Activated CD4-positive, alpha-beta T cell treated with anti-CD3 and anti-CD28 coated beads, Interleukin-2, amount 50 U/mL, for 4 hours (primary cell): Measurements from ENCODE around the gene DEPDC4.
"Not testable (repeated sequence)": the region's sequence is repeated elsewhere in the genome, so short reads cannot be mapped to it uniquely, and the experiment has no call there.

Experiments
- DNase-seq, 2 experiments: peaks; one replicate each; pipeline ENCODE4 v3.0.0-alpha.2; 2020

DEPDC4 gene

DNA sequence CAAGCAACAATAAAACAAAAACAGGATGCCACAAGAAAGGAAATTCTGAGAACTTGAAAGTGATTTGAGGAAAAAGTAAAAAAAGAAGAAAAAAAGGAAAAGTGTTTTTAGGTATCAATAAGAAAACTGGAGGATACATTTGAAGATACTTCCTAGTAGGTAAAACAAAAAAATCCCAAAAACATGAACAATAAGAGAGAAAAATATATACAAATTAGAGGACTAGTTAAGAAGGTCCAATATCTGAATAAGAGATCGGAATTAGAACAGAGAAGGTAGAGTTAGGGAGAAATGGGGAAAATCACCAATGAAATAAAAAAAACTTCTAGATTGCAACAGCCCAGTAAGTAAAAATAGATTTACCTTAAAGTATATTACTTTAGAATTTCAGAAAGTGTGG, 8.8 kb downstream of the DEPDC4 start:
- no peak for DNase-seq

DNA sequence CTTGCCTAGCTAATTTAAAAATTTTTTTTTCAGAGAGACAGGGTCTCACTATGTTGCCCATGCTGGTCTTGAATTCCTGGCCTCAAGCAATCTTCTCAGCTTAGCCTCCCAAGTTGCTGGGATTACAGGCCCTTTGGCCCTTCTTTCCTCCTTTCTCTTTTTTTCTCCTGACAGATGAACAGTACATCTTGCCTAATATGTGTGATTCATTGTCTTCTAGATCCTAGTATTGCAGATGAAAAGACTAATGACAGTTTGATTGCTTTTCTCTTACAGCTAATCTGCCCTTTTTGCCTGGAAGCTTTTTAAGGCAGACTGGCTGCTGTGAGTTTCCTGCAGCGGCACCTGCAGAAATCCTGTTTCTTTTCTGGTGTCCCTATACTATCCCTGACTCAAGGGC, 12.0 kb downstream of the DEPDC4 start:
- DNase-seq: no peak

DNA sequence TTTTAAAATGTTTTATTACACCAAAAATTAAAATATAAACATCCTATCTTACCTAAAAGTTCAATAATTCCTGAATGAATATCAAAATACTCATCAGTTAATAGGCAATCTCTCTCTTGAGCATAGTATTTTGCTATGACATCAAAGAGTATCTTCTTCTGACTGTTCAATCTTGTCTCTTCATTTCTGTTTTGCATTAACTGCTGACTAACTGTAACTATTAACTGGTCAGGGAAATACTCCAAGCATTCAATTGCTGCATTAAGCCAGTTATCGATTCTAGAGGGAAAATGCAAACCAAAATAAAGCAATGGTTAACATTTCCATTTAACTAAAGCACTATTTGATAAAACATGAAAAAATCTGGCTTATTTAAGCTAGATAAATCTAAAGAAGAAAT, 13.4 kb downstream of the DEPDC4 start:
- no peak for DNase-seq

DNA sequence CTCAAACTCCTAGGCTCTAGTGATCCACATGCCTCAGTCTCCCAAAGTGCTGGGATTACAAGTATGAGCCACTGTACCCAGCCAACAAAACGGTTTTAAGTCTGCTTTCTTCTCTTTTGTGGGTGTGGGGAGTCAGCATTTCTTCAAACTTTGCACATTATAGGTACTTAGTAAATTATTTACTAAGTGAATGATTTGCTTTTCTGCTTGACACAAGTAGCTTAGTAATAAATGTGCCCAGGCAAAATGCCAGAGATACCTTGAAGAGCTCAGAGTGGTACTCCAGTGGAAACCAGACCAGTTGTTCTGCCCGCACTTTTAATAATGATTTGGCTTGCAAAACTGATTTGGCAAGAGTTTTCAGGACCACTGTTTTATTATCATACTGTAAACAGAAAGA, 15.0 kb downstream of the DEPDC4 start:
- DNase-seq: no peak

DNA sequence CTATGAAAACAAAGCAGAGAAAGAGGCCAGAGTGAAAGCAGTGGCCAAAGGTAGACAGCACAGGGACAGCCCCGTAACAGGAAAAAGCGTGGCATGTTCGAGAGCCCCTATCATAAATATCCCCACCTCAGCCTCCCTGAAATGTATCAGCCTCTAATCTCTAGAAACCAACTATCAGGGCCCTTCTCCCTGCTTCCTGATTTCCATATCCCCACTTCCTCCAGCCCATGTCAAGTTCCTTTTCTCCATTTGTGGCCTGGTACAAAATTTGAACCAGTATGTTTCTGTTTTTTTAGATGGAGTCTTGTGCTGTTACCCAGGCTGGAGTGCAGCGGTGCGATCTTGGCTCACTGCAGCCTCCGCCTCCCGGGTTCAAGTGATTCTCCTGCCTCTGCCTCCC, 16.9 kb downstream of the DEPDC4 start:
- no peak for DNase-seq

DNA sequence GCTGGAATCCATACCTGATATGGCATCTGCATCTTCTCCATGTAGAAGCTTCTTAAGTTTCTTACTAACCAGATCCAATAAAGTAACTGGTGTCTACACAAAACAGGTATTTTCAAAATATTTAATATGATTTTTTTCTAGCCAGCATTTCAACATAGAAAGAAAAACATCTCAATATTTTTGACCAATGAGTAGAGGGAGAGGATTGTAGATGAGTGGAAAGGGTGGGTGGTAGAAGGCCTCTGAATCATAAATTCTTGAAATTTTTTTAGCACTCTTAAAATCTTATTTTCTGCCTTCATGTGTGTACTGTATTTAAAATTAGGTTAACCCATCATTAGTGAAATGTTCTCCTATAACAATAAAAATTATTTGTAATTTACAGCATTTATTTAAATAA, 18.0 kb downstream of the DEPDC4 start:
- DNase-seq: no peak

DNA sequence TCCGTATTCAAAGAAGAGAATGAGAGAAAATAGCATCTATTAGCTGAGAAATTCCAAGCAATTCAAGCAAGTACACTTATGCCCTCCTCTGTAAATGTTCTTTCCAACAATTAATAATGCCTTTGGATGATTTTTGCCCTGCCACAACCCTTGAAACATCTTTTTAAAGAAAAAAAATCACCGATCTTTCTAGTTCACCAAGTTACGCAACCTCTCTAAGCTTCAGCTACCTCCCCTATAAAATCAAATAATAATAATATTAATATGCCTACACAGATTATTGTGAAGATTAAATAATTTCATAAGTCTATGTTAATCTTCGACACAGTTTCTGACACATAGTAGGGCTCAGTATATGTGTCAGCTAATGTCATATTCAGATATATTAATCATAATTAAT, 19.1 kb downstream of the DEPDC4 start:
- no peak for DNase-seq

DNA sequence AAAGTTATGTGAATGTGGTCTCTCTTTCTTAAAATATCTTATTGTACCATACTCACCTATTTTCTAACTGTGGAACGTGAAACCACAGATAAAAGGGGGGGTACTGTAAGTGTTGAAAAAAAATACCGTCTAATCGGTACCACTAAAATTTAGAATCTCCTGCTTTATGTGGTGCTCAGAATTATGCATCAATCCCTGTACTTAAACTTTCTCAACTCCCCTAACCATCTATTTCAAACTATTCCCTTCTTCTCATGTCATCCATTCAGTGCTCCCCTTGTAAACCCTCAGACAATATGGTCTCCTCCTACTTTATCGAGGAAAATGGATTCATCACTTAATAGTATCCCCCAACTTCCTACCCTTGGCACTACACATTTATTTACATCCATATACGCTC, 23.7 kb downstream of the DEPDC4 start:
- no peak for DNase-seq

DNA sequence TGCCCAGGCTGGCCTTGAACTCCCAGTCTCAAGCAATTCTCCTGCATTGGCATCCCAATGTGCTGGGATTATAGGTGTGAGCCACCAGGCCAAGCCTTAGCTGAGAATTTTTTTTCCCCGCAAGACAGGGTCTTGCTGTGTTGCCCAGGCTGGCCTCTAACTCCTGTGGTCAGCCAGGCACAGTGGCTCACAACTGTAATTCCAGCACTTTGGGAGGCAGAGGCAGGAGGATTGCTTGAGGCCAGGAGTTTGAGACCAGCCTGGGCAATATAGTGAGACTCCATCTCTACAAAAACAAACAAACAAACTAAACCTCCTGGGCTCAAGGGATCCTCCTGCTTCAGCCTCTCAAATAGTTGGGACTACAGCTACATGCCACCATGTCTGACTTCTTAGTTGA, 27.3 kb downstream of the DEPDC4 start:
- no peak for DNase-seq

DNA sequence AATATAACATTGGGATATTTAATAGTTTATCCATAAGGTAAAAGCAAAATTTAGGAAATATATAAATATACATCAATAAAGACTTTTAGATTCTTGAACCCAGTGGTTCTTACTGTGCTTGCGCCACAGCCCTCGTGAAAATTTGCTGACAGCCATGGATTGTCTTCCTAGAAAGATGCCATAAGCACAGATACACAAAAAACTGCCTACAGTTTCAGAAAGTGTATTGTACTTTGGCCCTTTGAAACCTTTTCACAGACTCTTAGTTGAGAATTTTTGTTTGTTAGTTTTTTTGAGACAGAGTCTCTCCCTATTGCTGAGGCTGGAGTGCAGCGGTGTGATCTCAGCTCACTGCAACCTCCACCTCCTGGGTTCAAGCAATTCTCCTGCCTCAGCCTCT, 28.1 kb downstream of the DEPDC4 start:
- DNase-seq: no peak

DNA sequence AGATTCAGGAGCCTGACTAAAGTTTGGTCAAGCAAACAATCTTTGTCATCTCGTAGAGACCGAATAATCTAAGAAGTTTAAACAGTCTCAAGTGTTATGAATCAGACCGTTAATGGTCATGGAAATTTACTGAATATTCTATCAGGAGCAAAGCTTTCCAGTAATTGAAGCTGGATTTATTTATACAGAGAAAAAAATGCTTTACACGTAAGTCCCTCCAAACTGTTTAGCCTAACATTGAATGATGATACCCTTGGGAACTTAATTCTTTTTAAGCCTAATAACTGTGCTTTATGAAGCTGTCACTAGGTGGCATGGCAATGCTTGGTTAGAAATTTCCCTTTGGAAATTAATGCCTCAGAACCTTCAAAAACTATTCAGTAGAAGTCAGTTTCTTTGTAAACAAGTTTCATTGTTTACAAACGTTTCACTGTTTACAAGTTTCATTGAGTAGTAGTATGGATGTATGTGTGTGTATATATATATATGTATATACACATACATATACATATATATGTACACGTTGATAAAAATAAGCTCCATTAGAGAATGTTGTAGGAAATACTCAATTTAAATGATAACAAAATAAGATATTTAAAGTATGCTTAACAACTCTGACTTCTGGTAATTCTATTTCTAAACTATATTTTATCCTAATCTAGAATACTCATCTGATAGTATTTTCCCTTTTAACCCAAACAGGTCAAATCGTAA, 32.1 kb downstream of the DEPDC4 start:
- no peak for DNase-seq

DNA sequence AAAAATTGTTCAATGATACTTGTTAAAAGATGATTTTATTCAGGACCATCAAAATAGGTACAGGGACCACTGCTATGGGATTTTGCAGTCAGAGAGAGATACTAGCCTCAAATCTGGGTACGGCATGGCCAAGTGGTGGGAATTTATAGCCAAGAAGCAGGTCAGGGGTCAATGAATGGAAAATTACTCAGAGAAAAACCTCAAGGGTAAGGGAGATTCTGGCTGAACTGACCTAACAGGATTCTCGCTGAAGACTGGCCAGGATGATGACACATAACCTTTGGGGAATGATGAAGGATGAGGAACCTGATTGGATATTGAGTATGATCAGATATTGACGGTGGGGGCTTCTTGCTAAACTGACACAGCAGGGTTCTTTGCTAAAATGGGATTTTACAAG, 32.7 kb downstream of the DEPDC4 start:
- no peak for DNase-seq

DNA sequence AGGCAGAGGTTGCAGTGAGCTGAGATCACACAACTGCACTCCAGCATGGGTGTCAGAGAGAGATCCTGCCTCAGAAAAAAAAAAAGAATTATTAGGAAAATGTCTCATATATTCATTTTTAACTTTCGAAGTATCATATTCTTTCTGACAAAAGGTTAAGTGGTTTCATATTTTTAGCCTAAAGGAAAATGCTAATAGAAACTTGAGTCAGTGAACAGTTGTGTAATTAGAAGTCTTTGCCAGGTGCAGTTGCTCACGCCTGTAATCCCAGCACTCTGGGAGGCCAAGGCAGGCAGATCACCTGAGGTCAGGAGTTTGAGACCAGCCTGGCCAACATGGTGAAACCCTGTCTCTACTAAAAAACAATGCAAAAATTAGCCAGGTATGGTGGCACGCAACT, 35.0 kb downstream of the DEPDC4 start:
- DNase-seq: not testable (repeated sequence)

DNA sequence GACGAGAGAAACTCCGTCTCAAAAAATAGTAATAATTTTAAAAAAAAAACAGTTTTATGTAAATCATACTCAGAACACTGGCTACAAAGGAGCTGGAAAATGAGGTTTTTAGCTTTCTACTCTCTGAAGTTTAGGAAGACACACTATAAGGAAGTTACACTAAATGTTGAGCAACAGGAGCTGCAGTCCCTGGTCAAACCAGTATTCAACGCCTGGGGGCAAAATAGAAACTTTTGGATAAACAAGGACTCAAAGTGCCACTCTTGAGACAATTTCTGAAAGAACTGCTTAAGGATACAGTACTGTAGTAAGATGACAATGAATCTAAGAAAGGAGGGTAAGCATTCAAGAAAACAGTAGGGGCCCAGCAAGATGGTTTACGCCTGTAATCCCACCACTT, 37.0 kb downstream of the DEPDC4 start:
- DNase-seq: no peak

DNA sequence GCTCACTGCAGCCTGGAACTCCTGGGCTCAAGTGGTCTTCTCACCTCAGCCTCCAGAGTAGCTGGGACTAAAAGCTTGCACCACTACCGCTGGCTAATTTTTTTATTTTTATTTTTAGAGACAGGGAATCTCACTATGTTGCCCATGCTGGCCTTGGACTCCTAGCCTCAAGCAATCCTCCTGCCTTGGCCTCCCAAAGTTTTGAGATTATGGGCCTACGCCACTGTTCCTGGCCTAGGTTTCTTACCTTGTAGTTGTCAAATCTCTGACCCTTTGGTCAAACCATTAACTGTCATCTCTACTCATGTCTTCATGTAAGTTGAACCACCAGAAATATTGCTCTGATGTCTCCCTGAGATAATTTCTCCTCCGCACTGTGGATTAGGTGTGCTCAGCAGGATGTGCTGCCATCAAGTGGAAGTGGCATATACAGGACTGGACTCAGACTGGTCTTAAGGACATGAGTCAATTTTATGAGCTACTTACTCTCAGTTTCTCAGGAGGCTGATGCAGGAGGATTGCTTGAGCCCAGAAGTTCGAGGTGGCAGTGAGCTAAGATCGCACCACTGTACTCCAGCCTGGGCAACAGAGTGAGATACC, 37.7 kb downstream of the DEPDC4 start:
- DNase-seq: no peak

DNA sequence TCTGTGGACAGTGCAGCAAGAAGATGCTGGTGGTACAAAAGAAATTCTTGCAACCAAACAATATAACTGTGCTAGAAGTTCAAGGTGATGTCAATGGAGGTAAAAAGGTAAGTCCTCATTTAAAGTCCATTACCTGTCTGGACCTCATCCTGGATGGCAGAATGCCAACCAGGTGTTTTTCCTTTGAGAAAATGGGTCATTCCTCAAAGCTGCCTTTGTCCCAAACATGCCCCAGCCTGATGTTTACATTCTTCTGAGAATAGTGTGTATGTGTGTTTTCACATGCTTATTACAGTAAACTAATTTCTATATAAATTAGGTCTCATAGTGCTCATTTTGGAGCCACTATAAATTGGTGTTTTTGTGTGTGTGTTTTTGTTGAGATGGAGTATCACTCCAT, 41.4 kb downstream of the DEPDC4 start:
- DNase-seq: no peak

DNA sequence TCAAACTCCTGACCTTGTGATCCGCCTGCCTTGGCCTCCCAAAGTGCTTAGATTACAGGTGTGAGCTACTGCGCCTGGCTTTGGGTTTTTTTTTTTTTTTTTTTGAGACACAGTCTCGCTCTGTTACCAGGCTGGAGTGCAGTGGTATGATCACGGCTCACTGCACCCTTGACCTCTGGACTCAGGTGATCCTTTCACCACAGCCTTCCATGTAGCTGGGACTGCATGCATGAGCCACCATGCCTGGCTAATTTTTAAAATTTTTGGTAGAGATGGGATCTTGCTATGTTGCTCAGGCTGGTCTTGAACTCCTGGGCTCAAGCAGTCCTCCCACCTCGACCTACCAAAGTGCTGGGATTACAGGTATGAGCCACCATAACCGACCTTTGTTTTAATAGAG, 44.7 kb downstream of the DEPDC4 start:
- DNase-seq: not testable (repeated sequence)

DNA sequence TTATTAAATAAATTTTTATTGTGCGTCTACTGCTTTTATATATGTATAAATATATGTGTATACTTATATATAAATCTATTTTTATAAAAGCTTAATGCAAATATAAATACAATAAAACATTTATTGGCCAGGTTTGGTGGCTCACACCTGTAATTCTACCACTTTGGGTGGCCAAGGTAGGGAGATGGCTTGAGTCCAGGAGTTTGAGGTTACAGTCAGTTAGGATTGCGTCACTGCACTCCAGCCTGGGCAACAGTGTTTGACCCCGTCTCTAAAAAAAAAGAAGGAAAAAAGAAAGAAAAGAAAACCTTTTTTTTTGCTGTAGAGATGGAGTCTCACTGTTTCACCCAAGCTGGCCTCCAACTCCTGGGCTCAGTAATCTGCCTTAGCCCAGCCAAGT, 45.4 kb downstream of the DEPDC4 start:
- DNase-seq: no peak

DNA sequence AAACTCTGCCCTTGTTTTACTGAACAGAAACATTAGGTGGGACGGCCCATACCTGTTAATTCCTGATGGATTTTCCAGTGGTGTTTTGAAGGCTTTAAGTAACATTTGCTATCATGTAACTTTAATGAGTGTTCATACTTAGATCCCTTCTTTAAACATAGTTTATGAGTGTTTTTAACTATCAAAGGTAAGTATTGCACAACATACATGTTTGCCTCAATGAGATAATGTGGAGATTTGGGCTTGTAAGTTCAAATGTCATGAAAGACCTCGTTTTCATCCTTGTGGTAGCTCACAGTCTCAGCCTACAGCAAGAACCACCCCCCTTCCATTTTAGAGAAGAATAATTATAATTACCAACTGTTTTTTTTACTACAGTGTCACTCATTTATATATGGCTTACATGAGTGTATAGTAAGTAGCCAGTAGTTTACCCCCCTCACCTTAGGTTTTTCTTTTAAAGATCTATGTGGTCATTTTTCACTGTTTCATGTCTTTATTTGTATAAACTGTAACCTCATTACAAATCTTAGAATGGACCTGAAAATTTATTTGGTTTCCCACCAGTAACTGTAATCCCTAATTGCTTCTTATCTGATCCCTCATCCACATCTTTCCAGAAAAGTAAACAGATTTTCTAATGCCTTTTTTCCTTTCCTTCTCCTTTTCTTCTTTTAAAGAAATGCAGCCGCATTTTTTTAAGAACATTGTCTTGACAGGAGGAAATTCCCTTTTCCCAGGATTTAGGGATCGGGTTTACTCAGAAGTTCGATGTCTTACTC, 47.4 kb downstream of the DEPDC4 start:
- no peak for DNase-seq

DNA sequence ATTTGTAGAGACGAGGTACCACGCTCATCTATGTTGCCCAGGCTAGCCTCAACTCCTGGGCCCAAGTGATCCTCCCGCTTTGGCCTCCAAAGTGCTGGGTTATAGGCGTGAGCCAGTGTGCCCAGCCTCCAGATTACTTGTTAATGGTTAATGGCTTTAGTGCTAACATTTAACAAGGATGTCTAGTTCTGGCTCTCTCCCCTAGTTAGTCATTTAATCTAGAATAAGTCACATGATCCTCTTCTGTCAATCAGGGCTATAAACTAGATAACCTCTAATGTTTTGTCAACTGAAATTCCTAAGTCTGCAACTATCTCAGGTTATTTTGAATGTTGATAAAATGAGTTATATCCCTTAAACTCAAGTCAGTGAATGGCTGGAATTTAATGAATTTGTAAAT, 50.5 kb downstream of the DEPDC4 start:
- DNase-seq: no peak

DNA sequence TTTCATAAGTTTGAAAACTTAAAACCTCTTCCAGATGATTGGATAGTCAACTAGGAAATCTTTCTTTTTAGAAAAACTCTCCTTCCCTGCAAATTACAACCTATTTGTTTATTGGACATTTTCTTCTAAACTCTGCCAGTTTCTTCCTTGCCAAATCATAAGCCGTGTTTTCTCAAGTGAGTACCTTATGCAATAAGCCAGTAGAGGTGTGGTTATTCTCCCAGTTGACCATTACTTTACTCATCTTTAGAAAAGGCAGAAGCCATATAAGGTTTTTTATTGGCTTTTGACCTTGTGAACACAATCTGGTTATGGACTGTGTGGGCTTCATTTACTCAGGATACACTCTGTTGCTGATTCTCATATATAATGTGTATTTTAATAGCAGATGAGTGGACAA, 51.7 kb downstream of the DEPDC4 start:
- DNase-seq: no peak

DNA sequence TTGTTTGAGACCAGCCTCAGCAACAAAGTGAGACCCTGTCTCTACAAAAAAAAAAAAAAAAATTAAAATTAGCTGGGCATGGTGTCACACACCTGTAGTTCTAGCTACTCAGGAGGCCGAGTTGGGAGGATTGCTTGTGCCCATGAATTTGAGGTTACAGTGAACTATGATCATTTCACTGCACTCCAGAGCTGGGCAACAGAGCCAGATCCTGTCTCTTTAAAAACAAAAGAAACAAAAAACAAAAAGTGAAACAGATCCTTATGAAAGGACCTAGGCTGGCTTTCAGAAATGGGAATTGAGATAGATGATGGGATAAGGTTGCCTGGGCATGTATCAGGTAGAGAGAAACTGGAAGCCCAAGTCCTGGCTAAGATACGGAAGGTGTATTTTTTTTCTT, 52.4 kb downstream of the DEPDC4 start:
- DNase-seq: no peak

DNA sequence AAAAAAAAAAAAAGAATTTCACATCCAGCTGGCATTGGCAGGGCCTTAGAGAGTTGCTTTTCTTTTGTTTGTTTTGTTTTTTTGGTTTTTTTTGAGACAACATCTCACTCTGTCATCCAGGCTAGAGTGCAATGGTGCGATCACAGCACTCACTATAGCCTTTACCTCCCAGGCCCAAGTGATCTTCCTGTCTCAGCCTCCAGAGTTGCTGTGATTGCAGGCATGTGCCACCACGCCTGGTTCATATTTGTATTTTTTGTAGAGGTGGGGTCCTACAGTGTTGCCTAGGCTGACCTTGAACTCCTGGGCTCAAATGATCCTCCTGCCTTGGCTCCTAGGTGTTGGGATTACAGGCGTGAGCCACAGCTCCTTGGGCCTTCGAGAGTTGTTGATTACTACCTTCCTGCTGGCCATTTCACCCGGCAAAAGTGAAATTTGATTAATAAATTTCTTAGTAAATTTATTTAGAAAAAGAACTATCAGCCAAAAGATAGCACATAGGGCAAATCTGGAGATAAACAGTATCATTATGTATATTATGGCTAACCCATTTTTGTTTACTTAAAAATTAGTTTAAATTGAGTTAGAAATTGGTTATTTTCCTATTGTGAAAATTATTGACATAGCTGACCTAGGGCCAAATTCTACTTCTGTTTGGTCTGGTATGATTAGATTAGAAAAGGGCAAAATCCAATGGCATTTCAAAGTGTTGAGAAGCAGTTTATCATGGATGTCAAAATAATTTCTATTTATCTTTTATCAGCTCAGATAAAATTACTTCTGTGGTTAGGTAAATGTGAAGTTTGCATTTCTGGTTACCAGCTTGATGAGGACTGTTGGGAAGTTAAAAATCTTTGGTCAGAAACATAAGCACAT, 53.6 kb downstream of the DEPDC4 start:
- DNase-seq: no peak
